ENCODE measurements around the gene NAA20.

Gene NAA20

DNA sequence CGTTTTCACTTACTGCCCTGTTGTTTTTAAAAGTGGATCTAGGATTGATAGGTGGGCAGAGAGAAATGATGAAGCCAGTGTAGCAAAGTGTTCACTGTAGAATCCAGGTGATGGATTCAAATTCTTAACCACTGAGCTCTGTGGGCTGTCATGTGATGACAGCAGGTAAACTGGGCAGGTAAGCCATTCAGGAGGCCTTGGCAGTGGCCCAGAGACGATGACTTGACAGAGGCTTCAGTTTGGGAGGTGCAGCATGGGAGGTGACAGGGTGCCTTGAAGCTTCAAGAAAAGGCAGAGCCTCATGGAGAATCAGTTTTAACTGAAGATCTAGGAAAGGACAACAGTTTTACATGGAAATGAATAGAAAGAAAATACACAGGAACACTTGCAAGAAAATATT lies 2.0 kb downstream of the NAA20 start:
- DNase-seq (ENCODE audit: low spot score): no peak

DNA sequence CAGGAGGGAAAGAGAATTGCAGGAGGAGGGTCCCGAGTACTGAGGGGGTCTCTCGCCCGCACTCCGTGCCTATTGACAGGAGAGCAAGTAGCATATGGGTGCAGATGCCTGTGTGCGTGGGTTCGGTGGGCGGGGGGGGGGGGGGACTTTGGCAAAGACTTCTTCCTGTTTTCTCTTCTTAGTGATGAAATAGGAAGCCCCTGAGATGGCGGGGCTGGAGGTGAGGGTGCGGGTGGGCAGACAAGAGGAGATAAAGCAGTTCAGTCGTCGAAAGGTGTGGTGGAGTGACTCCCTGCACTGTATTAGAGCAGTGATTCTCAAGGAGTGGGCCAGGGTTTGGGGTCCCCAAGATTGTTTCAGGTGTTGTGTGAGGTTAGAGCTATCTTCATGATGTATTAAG lies 3.7 kb downstream of the NAA20 start:
- DNase-seq (ENCODE audit: low spot score): no peak

DNA sequence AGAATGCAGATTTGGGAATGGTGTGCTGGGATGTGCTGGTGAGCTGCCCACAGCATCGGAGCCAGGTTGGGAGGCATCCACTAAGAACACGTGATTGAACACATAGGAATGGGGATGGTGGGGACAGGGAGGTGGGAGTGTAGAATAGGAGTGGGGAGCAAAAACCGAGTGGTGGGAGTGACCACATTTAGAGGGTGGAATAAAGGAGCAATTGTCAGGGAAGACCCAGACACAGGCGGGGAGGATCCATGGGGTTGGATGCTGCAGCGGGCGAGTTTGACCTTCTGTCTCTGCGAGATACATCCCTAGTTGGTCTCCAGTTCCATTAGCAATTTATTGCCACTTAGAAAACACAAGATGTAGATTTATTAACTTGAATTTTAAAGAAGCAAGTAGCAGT lies 4.7 kb downstream of the NAA20 start:
- DNase-seq (ENCODE audit: low spot score): no peak

DNA sequence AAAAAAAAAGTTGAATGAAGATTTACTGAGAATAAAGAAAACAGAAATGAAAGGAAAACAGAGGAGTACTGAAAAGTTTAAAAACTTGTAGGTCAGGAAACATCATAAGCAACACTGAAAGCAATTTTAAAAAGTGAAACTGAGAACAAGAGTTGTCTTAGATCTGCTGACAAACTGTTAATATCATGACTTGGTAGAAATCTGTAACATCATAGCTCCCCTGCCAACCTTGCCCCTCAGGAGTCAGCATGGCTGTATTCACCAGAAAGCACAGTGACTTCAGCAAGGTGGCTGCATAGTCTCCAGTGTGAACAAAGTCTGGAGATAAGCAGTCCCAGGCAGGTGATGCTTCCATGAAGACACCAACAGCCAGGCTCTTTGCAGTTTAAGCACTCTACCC lies 5.3 kb downstream of the NAA20 start:
- DNase-seq (ENCODE audit: low spot score): no peak

DNA sequence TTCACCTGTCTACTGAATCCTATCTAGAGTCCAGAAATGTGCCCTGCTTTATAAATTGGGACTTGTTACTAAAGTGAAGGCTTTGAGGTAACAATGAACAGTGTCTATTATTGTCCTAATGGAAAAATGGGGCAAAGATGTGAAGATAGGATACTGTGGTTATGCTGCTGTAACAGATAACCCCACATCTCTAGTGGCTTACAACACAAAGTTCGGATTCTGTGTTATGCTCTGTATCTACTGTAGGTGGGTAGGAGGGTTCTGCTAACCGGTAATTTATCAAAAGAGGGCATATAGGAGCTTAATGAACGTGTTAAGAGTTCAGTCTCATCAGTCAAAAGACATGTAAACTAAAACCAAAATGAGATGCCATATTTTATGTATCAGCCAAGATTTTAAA lies 6.2 kb downstream of the NAA20 start:
- DNase-seq (ENCODE audit: low spot score): no peak

DNA sequence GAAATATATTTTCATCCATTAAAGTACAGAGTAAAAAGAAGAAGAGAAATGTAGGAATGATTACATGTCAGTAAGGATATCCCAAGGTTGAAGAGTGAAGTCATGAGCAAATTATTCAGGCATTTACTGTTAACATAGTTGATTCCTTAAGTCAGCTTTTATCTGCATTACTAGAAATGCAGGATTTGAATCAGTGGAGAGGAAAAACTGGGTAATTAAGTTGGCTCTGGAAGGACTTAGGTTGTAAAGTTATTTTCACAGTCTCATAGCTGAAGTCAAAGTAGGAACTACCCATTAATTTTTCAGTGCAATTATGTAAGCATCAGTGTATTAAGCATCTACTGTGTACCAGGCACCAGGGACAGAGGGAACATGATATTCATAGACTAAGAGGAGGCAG lies 7.8 kb downstream of the NAA20 start:
- DNase-seq (ENCODE audit: low spot score): no peak

DNA sequence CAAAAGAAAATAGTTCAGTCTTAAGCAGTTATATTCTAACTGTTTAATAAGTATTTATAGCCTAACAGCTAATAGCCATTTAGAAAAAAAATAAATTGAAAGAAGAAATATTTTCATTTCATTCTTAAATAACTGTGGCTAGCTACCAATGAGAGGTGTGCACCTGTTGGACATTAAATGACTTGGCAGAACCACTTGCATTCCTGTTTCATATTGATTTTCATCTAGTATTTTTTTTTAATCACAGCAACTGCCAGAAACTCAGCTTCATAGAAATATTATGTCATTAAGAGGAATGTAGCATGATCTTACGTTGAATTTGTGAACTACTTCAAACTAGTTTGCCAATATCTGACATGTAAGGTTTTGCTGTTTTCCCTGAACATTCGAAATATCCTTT lies 10.1 kb downstream of the NAA20 start:
- no peak for DNase-seq (ENCODE audit: low spot score)

DNA sequence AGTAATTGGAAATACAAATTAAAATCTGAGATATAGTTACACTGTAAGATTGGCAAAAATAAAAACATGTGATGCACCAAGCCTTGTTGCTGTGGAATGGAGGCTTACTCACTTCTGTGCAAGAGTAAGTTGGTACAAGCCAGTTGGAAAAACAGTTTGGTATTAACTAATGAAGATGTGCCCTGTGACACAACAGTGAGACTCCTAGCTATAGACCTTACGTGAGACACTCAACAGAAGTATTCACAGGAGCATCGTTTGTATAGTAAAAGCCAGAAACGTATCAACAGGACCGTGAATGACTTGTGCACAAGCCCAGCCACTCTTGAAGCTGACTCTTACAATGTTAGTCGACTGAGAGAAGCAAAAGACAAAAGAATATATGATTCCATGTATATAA lies 14.6 kb downstream of the NAA20 start:
- DNase-seq (ENCODE audit: low spot score): no peak

DNA sequence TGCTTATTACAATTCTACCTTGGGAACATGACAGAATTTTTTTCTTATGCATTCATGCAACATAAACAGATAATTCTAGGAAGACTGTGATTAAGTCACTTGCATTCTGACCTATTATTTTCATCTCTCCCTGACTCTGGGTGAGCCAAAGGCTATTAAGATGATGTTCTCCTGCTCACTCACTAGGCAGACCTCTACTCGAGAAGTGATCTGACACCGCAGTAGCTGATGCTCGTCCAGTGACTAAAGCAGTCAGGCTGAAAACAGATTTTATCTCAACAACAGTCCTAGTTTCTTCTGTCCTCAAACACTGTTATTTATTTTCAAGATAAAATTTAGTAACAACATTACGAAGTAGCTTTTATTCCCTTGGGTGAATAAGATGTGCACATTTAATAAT lies 17.3 kb downstream of the NAA20 start:
- no peak for DNase-seq (ENCODE audit: low spot score)

DNA sequence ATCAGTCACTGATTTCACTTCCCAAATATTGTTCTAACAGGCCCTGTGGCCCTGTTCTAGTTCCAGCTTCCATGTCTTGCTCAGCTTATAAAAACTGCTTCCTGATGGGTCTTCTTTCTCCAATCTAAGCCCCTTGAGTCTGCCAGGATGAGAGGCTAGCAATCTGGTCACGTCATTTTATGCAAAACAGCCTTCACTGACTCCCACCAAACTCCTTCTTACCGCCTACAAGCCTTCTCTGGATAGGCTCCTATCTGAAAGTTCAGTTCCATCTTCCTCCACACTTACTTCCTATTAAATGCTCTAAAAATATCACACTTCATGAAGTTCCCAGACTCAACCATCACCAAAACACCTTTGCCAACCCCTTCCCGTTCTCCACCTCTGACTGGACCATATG lies 19.6 kb downstream of the NAA20 start:
- no peak for DNase-seq (ENCODE audit: low spot score)

DNA sequence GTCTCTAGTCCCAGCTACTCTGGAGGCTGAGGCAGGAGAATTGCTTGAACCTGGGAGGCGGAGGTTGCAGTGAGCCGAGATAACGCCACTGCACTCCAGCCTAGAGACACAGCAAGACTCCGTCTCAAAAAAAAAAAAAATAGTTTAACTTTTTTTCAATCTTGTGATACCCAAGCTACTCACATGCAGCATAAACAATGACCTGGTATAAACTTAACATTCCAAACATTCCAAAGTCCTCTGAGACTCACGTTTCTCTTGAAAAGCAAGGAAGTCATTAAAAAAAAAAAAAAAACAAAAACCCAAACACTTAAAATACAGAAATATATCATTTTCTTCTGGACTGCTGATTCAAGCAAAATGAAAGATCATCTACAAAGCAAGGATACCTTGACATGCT lies 20.8 kb downstream of the NAA20 start:
- no peak for DNase-seq (ENCODE audit: low spot score)

DNA sequence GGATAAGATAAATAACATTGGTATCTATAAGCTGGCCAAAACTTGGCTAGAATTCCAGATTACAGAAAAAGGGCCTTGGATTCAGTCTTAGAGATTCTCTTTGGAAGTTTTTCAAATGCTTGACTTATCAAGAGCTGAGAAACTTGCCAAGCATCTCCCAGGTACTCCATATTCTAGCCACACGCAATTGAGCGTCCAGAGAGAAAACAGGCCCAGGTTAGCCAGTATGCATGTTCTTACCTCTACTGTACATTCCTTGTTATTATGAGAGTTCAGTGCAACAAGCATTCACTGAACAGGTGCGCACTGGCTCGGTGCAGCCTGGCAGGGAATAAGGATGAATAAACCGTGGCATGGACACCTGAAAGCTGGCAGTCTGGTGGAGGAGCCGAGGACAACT lies 21.4 kb downstream of the NAA20 start:
- no peak for DNase-seq (ENCODE audit: low spot score)

DNA sequence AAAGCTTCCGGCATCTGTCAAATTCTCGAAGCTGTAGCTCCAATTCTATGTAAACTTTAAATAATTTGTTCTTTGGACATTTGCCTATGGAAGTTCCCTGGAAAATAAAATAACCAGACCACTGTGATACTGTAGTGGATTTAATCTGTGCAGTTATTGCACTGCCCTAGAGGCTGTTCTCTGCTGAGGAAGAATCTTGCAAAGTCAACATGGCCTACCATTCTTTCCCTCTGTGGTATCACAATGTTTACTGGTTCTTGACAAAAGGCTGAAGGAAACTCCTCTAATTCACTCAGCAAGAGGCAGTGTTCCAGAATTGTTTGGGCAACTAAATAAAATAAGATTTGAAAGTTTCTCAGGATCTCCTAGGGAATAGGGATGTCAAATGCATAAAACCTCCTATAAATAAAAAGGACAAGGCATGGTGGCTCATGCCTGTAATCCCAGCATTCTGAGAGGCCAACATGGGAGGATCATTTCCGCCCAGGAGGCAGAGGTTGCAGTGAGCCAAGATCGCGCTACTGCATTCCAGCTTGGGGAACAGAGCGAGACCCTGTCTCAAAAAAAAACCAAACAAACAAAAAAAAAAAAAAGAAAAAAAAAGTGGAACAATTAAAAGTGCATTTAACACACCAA lies 22.7 kb downstream of the NAA20 start:
- DNase-seq (ENCODE audit: low spot score): no peak

DNA sequence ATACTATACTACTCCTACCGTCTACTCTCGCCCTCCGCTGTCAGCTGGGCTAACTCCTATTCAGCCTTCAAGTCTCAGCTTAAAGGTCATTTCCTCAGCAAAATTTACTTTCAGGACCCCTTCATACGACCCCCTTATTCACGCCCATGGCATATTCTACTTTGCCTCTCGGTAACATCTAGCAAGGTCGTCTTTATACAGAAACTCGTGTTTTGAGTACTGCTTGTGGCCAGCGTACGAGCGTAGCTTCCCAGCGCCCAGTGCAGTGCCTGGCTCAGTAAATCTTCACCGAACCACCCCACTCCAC lies 34.6 kb downstream of the NAA20 start:
- peak; percentile 4 for DNase-seq (ENCODE audit: low spot score)

DNA sequence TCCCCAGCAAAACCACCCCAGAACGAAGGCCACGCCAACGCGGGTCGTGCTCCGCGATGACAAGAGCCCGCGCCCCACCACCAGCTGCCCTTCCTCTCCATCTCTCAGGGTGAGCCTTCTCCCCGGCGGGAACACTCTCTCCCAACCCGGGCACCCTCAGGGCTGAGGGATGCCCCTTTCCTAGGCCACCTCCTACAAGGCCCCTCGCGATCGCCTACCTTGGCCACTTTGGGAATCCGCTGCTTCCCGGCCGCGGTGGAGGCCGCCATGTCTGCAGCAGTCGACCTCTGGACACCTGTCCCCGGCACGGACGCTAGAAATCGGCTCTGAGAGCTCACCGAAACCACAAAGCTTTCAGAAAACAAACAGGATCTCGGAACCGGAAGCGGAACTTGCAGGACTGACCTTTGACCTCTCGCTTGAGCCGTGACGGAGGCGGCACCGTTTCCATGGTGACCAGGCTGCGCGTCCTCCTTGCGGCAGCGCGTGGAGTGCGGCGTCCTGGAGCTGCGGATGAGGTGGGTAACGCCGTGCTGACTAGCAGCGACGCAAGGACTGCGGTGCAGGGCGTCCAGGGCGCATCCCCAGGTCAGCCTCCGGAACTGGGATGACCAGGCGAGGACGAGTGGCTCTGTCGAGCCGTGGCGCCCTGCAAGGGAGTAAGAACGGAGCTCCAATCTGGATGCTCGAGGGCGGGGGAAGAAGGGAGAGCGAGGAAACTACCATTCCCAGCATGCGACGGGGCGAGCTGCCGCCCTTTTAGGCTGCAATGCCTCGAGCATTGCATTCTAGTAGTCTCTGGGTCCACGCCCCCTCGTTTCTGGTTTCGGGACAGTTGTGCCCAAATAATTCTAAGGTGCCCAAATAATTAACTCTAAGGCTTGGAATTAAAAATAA lies 35.2 kb downstream of the NAA20 start, which contains the start of the genes CFAP61 and CRNKL1:
TSS of gene CFAP61 (plus strand) at position 459 of the 897 bp plus-strand sequence. CDS start 4,122 bp downstream, outside the sequence.
TSS of gene CRNKL1 (minus strand) at position 393 of the 897 bp plus-strand sequence. CDS start at position 269, 124 bp downstream.
- DNase-seq (ENCODE audit: low spot score): peak; percentile 96

DNA sequence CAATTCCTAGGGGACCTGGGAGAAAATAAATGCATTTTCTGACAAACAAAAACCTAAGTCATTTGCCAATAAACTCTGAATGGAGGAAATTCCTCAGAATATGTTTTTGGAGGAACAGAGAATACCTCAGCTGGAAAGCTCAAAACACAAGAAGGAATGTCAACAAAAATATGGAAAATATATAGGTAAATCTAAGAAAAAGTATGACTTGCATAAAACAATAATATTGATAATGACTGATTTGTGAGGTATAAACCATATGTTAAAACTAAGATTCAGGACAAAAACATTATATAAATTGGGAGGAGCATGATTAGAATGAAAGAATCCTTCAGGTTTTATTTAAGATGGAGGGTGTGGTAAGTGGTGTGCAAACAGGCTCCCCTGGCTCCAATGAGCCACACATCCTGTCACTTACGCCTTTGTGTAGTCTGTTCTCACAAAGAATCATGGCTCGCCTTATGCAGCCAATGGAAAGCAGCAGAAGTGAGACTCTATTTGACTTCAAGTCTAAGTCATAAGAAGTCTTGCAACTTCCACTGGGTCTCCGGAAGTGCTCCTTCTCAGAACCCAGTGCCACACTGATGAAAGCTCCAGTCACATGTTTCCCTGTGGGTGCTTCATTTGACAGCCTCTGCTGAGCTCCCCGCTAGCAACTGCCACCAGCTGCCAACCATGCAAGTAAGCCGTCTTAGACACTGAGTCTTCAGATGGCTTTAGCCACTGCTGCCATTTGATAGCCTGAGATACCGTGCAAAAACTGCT lies 43.3 kb downstream of the NAA20 start:
- DNase-seq (ENCODE audit: low spot score): no peak

DNA sequence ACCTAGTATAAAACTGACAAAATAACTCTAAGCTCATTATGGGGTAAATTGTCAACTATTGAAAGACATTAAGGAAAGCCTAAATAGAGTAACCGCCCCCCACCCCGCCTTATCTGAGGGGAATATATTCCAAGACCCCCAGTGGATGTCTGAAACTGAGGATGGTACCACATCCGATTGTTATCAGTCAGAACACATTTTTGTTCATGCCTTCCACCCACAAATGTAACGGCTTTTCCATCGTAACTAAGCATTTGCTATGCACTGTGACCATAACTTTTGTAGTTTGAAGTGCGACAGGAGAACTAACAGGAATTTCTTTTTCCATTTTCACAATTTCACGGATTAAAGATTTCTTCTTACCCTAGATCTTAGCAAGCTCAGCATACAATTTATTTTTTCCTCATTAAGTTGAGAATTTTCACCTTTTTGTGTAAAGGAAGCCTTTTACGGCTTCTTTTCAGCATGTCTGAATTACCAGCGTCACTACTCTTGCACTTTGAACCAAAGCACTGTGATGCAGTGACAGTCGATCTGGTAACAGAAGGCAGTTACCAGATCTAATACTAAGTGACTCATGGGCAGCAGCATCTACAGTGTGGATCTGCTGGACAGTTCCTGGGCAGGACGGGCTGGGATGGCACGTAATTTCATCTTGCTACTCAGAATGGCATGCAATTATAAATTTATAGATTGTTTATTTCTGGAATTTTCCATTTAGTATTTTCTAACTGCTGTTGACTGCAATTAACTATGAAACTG lies 47.0 kb downstream of the NAA20 start:
- DNase-seq (ENCODE audit: low spot score): no peak

DNA sequence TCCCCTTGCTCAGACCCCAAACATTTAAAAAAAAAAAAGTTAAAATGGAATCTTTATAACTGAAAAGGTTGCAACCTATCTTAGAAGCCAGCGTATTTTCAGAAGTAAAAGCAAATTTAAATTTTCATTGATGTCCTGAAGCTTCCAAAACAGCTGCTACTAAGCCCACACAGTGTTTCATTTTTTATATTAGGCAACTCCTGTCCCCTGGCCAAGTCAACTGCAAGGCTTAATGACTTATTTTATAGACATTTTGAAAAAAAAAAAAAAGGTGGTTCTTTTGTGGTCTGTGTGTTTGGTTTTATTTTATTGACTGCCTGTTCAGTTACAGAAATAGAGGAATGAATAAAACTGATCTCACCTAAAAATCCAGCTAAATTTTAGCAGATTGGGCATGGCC lies 48.2 kb downstream of the NAA20 start:
- DNase-seq (ENCODE audit: low spot score): no peak

DNA sequence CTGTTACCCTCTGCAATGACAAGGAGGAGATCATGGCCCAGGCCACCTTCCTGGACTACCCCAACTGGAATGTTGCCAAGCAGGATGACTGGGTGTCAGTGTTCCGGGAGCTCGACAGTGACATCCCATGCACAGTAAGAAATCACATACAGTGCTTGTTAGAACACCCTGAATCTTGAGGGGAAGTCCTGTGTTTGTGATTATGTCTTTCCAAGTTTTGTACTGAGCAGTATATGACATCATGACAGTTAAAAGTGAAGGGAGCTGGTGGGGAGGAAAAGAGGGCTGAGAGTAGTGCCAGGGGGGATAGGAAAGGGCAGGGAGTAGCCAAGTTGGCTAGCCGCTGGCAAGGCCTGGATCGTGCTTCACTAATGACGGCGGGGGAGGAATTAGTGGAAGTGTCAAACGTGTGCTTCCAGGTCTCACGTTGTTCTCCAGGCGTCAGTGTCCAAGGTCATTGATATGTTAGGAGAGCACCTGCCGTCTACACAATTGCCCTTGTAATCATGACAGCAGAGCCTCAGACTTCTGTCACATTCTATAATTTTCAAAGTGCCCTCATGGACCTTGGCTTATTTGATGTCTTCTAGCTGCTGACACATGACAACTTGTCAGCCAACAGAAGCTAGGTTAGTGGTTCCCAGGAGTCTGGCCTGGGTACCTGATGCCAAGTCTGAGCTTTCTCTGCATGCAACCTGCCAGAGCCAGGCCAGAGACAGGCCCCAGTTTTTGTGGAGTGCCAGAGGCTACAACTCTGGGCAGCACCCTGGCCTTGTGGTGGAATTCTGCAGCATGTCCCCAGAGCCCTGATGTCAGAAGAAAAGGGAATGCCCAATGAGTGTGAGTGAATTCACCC lies 53.9 kb downstream of the NAA20 start:
- no peak for DNase-seq (ENCODE audit: low spot score)

DNA sequence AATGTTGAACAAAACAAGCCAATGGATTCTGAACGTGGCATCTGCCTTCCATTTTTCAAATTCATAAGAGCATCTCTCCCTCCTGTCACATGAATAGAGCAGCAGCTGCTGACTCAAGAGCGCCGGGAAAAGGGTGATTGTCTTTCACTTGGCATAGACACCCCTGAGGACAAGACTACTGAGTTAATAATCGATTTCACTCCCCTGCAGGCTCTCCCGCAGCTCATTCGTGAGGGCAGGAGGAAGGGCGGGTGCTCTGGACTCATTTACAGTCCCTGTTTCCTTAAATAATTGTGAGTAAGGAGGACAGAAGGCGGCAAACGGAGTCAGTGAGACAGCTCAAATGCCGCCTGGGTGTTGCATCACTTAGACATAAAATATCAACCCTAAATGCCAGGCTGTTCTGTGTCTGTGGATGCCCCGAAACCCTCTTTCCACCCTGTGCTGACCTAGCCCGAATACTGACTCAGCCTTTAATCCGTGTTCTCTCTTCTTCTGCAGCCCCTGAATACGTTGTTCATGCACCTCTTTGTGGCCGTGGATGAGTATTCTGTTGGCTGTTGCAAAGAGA lies 56.7 kb downstream of the NAA20 start:
- DNase-seq (ENCODE audit: low spot score): no peak

DNA sequence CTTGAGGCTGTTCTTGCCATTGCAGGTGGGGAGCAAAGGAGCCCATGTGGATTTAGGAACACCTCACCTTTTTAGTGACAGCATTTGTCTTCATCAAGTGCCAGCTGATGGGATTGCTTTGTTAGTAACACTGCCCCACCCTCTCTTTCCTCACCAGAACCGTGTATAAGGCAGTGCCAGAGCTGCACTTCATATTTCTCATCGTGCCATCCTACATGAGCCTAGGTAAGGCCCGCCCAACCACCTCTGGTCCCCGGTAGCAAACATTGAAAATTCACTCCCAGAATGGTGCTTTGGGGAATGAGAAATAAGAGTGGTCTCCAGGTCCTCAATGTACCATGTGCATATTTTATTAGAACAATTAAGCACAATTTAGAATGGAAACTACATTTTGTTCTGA lies 57.9 kb downstream of the NAA20 start:
- DNase-seq (ENCODE audit: low spot score): no peak
